ENCODE measurements around the gene ZMYND8. TPM values are rescaled to one million over a fixed set of nuclear protein-coding genes. Genes with fewer than 3 reads are reported as not detected.
"Not testable (repeated sequence)": the region's sequence is repeated elsewhere in the genome, so short reads cannot be mapped to it uniquely, and the experiment has no call there.

The ZMYND8 gene
- total RNA-seq, 1 donor from 2014 or later = 42.6 TPM

- DNase-seq (ENCODE audit: low spot score) = peak; percentile 28
- Mint-ChIP-seq H3K4me1 (ENCODE audit: low read depth) (peaks cover 56% of the 10 kb centered on the region), H3K27ac (peak overlapping the region; percentile 97), H3K36me3 (ENCODE audit: low read depth) (peaks cover 34% of the 10 kb centered on the region), H3K9me3 (no peaks in the 10 kb centered on the region), H3K27me3 (ENCODE audit: insufficient read depth) (no peaks in the 10 kb centered on the region), H3K4me3 (peak overlapping the region; percentile 69)
- intact Hi-C loops (cut with micrococcal nuclease) = loop anchor here (1.0 kb wide), 8 partner anchors 43 to 336 kb away; partner anchors contain the start of genes NCOA3 and ZMYND8
These were observed 81.9 kb downstream of the ZMYND8 start for GRCh38 chr20:47274401-47275108.

DNA sequence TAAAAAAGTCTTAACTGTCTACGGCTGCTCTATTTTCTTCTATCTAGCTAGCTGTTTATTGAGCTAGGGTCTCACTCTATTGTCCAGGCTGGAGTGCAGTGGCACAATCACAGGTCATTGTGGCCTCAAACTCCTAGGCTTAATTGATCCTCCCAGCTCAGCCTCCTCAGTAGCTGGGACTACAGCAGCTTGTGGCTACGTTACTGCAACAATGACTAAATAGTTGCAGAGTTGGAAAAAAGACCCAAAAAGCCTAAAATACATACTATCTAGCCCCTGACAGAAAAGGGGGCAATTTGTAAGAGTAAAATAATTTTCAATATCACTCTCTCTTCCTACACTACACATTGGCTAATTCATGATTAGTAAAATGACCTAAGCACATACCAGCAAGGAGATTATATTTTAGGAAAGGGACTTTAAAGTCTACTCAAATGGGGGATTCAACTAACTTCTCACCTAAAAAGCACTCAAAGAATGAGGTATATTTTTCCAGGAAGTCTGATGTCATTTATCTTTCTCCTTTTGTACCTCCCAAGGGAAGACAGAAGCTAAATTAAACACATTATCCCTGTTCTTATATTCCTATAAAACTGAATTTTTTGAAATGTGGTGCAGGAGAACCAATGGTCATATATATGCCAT is 82.8 kb downstream of the ZMYND8 start:
- no peak for DNase-seq (ENCODE audit: low spot score)
- Mint-ChIP-seq H3K27ac (peak overlapping the region; percentile 97), H3K36me3 (ENCODE audit: low read depth) (peaks cover 35% of the 10 kb centered on the region), H3K9me3 (no peaks in the 10 kb centered on the region), H3K27me3 (ENCODE audit: insufficient read depth) (no peaks in the 10 kb centered on the region), H3K4me3 (peak overlapping the region; percentile 8), H3K4me1 (ENCODE audit: low read depth) (peaks cover 56% of the 10 kb centered on the region)
- intact Hi-C loops (cut with micrococcal nuclease) = loop anchor here (1.0 kb wide), 11 partner anchors 44 to 348 kb away; partner anchors contain the start of genes NCOA3 and ZMYND8

DNA sequence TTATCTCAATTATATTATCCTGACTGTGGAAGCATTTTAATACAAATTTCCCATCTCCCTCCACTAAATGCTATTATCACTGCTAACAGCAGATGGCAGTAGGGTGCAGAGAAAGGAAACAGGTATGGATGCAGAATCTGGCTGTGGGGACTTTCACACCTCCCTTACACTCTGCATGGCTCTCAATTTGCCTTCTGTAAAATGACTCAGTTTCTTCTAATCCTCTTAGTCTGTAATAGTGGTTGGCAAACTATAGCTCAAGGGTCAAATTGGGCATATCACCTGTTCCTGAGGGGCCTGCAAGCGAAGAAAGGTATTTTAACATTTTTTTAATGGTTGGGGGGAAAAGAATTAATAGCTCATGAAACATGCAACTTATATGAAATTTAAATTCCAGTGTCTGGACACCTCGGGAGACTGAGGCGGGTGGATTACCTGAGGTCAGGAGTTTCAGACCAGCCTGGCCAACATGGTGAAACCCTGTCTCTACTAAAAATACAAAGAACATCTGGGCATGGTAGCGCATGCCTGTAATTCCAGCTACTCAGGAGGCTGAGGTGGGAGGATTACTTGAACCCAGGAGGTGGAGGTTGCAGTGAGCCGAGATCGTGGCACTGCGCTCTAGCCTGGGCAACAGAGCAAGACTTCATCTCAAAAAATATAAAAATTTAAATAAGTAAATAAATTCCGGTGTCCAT is 83.5 kb downstream of the ZMYND8 start:
- DNase-seq (ENCODE audit: low spot score) = peak; percentile 56
- intact Hi-C loops (cut with micrococcal nuclease) = loop anchor here (1.0 kb wide), 3 partner anchors 75 to 348 kb away; no protein-coding TSS in a partner anchor
- Mint-ChIP-seq H3K27ac (peak overlapping the region; percentile 94), H3K36me3 (ENCODE audit: low read depth) (peaks cover 31% of the 10 kb centered on the region), H3K4me3 (peak overlapping the region; percentile 70), H3K9me3 (no peaks in the 10 kb centered on the region), H3K4me1 (ENCODE audit: low read depth) (peaks cover 50% of the 10 kb centered on the region), H3K27me3 (ENCODE audit: insufficient read depth) (no peaks in the 10 kb centered on the region)

DNA sequence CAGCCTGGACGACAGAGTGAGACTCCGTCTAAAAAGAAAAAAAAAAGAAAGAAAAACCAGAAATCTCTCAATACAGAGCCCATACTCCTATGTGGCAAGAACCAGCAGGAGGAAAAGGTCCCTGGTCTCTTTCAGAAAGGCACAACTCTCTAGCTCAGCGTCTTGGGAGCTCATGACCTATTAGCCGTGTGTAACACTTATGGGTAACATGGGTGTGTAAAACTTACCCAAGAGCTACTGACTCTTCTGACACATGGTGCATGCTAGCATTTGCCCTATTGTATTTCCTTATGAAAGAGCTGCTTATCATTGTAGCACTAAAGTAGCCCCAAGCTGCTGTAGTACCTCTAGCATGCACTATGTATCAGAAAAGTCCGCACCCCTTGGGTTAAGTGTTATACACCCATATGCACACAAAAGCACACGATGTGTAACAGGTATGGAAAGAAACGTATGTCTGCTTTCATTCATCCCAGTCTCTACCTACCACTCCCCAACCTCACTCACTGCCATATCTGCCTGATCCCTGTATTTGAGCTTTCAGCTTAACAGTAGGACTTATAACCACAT is 85.4 kb downstream of the ZMYND8 start:
- H3K27me3 Mint-ChIP-seq (ENCODE audit: insufficient read depth) = no peaks in the 10 kb centered on the region
- intact Hi-C loops (cut with micrococcal nuclease) = no loop called here
- no peak overlapping the region for H3K27ac Mint-ChIP-seq
- peaks cover 22% of the 10 kb centered on the region for H3K36me3 Mint-ChIP-seq (ENCODE audit: low read depth)
- no peaks in the 10 kb centered on the region for H3K9me3 Mint-ChIP-seq
- no peak for DNase-seq (ENCODE audit: low spot score)
- no peak overlapping the region for H3K4me3 Mint-ChIP-seq
- peaks cover 42% of the 10 kb centered on the region for H3K4me1 Mint-ChIP-seq (ENCODE audit: low read depth)

- no peak overlapping the region for H3K27ac Mint-ChIP-seq
- peaks cover 27% of the 10 kb centered on the region for H3K4me1 Mint-ChIP-seq (ENCODE audit: low read depth)
- H3K27me3 Mint-ChIP-seq (ENCODE audit: insufficient read depth) = no peaks in the 10 kb centered on the region
- intact Hi-C loops (cut with micrococcal nuclease) = no loop called here
- H3K9me3 Mint-ChIP-seq = no peaks in the 10 kb centered on the region
- no peak for DNase-seq (ENCODE audit: low spot score)
- H3K4me3 Mint-ChIP-seq = no peak overlapping the region
- peaks cover 18% of the 10 kb centered on the region for H3K36me3 Mint-ChIP-seq (ENCODE audit: low read depth)
These were observed 87.0 kb downstream of the ZMYND8 start for GRCh38 chr20:47269309-47270165.

DNA sequence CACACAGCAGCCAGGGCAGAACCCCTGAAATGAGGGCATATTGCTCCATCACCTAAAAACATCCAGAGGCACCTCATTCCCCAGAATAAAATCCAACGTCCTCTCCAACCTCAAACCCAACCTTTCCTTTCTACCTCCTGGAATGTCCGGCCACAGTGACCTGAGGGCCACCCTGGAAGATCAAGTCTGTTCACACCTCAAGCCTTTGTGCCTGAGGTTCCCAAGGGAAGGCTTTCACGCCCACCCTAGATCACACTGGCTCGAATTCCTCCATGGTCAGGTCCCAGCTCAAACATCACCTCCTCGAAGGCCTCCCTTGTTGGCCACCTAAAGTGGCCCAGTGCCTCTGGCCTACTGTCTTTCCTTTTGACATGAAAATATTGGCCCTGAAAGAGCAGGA is 88.9 kb downstream of the ZMYND8 start:
- Mint-ChIP-seq H3K9me3 (no peaks in the 10 kb centered on the region), H3K27ac (no peak overlapping the region), H3K4me3 (no peak overlapping the region), H3K27me3 (ENCODE audit: insufficient read depth) (no peaks in the 10 kb centered on the region), H3K36me3 (ENCODE audit: low read depth) (peaks cover 12% of the 10 kb centered on the region), H3K4me1 (ENCODE audit: low read depth) (peaks cover 10% of the 10 kb centered on the region)
- intact Hi-C loops (cut with micrococcal nuclease) = no loop called here
- DNase-seq (ENCODE audit: low spot score) = no peak

DNA sequence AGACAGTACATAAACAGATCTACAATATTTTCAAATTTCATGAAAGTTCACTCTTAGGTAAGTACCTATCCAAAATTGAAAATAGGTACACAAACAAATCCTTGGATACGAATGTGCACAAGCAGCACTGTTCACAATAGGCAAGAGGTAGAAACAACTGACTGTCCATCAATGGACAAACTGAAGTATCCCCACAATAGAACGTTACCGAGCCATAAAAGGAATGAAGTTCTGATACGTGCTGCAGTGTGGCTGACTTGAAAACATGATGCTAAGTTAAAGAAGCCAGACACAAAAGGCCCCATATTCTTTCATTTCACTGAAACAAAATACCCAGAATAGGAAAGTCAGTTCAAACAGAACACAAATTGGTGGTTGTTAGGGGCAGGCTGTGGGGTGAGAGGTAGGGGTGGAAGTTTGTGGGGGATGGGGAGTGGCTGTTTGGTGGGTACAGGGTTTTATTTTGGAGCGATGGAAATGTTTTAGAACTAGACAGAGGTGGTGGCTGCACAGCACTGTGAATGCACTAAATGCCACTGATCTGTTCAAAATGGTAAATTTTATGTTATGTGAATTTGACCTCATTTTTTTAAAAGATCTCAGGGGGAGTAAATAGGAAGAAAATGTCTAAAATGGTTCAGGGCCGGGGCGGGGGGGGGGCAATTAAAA is 89.5 kb downstream of the ZMYND8 start:
- H3K27ac Mint-ChIP-seq = peak overlapping the region; percentile 68
- no peak for DNase-seq (ENCODE audit: low spot score)
- H3K36me3 Mint-ChIP-seq (ENCODE audit: low read depth) = peaks cover 16% of the 10 kb centered on the region
- H3K27me3 Mint-ChIP-seq (ENCODE audit: insufficient read depth) = no peaks in the 10 kb centered on the region
- peaks cover 7% of the 10 kb centered on the region for H3K4me1 Mint-ChIP-seq (ENCODE audit: low read depth)
- intact Hi-C loops (cut with micrococcal nuclease) = no loop called here
- no peak overlapping the region for H3K4me3 Mint-ChIP-seq
- H3K9me3 Mint-ChIP-seq = no peaks in the 10 kb centered on the region

- no peak for DNase-seq (ENCODE audit: low spot score)
- Mint-ChIP-seq H3K4me1 (ENCODE audit: low read depth) (peaks cover 7% of the 10 kb centered on the region), H3K27me3 (ENCODE audit: insufficient read depth) (no peaks in the 10 kb centered on the region), H3K4me3 (no peak overlapping the region), H3K27ac (no peak overlapping the region), H3K9me3 (no peaks in the 10 kb centered on the region), H3K36me3 (ENCODE audit: low read depth) (peaks cover 20% of the 10 kb centered on the region)
- intact Hi-C loops (cut with micrococcal nuclease) = no loop called here
These were observed 90.5 kb downstream of the ZMYND8 start for GRCh38 chr20:47265984-47266383.

- DNase-seq (ENCODE audit: low spot score) = no peak
- Mint-ChIP-seq H3K9me3 (no peaks in the 10 kb centered on the region), H3K27ac (no peak overlapping the region), H3K36me3 (ENCODE audit: low read depth) (peaks cover 26% of the 10 kb centered on the region), H3K27me3 (ENCODE audit: insufficient read depth) (no peaks in the 10 kb centered on the region), H3K4me1 (ENCODE audit: low read depth) (peaks cover 7% of the 10 kb centered on the region), H3K4me3 (no peak overlapping the region)
- intact Hi-C loops (cut with micrococcal nuclease) = no loop called here
These were observed 91.3 kb downstream of the ZMYND8 start for GRCh38 chr20:47265214-47265613.

- H3K9me3 Mint-ChIP-seq; intact Hi-C loops (cut with micrococcal nuclease); H3K27me3 Mint-ChIP-seq (ENCODE audit: insufficient read depth); H3K27ac Mint-ChIP-seq; H3K4me3 Mint-ChIP-seq; H3K4me1 Mint-ChIP-seq (ENCODE audit: low read depth); DNase-seq (ENCODE audit: low spot score): not testable (repeated sequence)
- H3K36me3 Mint-ChIP-seq (ENCODE audit: low read depth) = peaks cover 29% of the 10 kb centered on the region
These were observed 92.2 kb downstream of the ZMYND8 start for GRCh38 chr20:47264137-47264769.

DNA sequence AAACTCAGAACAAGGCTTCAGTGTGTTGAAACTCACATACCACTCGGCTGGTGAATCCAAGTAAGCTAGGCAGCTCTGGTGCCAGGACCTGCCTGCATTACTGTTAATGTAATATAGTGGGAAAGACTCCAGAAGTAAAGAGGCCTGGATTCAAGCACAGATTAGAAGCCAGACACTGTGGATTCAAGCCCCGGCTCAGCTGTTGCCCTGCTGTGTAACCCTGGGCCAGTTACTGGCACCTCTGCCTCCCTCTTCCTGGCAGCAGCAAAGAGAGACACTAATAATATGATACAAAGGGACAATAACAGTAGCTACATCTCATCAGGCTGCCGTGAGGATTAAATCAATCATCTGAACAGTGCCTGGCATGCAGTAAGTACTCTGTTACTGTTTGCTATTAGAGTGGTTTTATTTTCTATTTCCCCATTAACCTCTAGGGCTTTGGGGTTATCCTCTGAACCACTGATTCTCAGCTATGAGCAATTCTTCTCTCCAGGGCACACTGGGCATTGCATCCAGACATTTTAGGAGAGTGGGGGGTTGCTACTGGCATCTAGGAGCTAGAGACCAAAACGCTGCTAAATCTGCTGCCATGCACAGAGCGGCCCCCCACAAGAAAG is 92.9 kb downstream of the ZMYND8 start:
- intact Hi-C loops (cut with micrococcal nuclease) = no loop called here
- H3K27ac Mint-ChIP-seq = no peak overlapping the region
- no peak overlapping the region for H3K4me3 Mint-ChIP-seq
- peaks cover 14% of the 10 kb centered on the region for H3K4me1 Mint-ChIP-seq (ENCODE audit: low read depth)
- H3K9me3 Mint-ChIP-seq = no peaks in the 10 kb centered on the region
- DNase-seq (ENCODE audit: low spot score) = no peak
- peaks cover 33% of the 10 kb centered on the region for H3K36me3 Mint-ChIP-seq (ENCODE audit: low read depth)
- no peaks in the 10 kb centered on the region for H3K27me3 Mint-ChIP-seq (ENCODE audit: insufficient read depth)
